Stimulated activated CD4-positive, alpha-beta T cell treated with anti-CD3 and anti-CD28 coated beads, Interleukin-1b, Interleukin-23, amount 100 ng/mL, for 1 hour (primary cell): ENCODE results near the gene BOD1.
A peak's percentile ranks its signal among the peaks of the same experiment; 100 is the strongest.
"Not testable (repeated sequence)": the region's sequence is repeated elsewhere in the genome, so short reads cannot be mapped to it uniquely, and the experiment has no call there.

Experiments
- DNase-seq, 2 donors: peaks; one replicate each; pipeline ENCODE4 v3.0.0-alpha.2; 2020; ENCODE audit warnings: low read depth in 2 of 2

Gene BOD1

GRCh38 chr5:173615884-173616576 is 420 bp downstream of the BOD1 start:
- peak; percentile 15 to 43 for DNase-seq

GRCh38 chr5:173614591-173614990 is 1.9 kb downstream of the BOD1 start:
- DNase-seq = no peak

DNA sequence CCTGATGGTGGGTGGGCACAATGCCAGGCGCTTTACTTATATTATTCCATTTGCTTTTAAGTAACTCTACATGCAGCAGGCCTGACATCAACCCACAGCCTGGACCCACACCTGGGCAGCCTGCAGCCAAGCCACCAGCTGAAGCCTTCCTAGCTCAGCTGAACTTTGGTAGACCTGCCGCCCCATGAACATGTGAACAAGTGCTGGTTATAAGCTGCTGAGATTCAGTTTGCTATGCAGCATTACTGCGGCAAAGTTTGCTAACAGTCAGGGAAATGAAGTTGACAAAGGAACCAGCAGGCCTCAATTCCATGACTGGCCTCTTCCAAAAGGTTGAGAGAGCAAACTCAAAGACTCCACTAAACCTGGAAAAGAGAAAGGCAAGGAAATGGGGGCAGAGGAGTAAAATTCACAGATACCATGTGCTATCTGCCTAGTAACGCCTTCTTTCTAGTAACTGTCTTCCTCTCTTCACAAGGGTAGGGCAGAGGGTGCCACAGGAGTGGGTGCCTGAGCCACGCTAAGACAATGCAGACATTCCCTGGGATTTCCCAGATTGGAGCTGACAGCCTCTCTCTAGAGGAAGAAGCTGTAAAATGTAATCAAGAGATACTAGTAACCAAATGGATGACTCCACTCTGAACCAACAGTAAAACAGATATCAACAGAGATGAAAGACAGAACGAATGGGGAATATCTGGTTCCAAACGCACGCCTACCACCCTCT is 2.9 kb downstream of the BOD1 start:
- no peak for DNase-seq

- DNase-seq = no peak
Observed at GRCh38 chr5:173612948-173613347, 3.5 kb downstream of the BOD1 start.

- DNase-seq = no peak
Observed at GRCh38 chr5:173611706-173612105, 4.7 kb downstream of the BOD1 start.

- DNase-seq = no peak
Observed at GRCh38 chr5:173604141-173604540, 12.3 kb downstream of the BOD1 start.

DNA sequence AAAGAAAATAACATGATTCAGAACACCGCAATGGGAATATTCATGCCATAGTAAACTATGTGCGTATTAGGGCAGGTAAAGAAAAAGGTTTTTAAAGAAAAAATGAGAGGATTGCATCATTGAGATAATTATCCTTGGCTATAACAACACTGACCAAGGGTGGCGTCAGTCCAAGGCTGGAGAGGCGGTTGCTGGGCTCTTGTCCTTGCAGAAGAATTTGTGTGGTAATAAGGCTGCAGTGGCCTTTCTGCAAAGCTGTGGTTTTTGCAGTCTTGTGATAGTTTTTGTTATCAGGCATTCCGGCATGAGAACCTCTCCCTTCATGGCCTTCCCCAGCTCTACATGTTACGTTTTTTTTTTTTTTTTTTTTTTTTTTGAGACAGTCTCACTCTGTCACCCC is 14.0 kb downstream of the BOD1 start:
- DNase-seq = no peak

DNA sequence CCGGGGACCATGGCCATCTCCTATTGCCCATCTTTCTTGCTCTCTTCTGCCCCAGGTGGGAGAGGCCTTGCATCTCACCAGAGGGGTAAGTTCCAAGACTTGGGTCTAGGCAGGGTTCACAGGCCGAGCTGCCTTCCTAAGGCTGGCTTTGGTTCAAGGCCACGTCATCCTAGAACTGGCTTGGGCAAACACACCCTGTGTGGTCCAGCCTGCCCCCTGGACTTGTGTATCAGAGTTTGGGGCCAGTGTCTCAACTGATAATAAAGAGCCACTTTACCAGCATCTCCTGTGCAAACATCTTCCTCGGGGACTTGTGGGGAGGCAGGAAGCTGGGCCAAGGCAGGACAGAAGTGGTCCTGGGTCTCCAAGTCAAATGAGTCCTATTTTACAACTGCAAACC is 17.8 kb downstream of the BOD1 start:
- DNase-seq = no peak

DNA sequence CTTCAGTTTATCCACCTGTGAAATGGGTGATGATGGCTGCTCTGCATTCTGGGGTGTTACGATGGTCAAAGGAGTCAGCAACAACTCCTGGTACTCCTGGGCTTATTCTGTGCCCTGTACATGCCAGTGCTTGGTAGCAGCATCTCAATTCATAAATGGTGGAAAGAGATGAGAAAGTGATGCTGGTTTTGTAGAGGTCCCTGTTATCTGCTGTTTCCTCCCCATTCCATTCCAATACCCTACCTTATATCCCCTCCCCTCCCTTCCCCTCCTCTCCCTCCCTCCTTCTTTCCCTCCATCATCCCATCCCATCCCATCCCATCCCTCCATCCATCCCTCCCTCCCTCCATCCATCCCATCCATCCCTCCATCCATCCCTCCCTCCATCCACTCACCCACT is 19.1 kb downstream of the BOD1 start:
- no peak for DNase-seq

GRCh38 chr5:173595841-173596240 is 20.6 kb downstream of the BOD1 start:
- DNase-seq = no peak

- DNase-seq = no peak
Observed at GRCh38 chr5:173594061-173594460, 22.4 kb downstream of the BOD1 start.

- no peak for DNase-seq
Observed at GRCh38 chr5:173592050-173592669, 24.3 kb downstream of the BOD1 start.

- no peak for DNase-seq
Observed at GRCh38 chr5:173591056-173591514, 25.4 kb downstream of the BOD1 start.

GRCh38 chr5:173590436-173591055 is 25.9 kb downstream of the BOD1 start:
- DNase-seq = no peak

DNA sequence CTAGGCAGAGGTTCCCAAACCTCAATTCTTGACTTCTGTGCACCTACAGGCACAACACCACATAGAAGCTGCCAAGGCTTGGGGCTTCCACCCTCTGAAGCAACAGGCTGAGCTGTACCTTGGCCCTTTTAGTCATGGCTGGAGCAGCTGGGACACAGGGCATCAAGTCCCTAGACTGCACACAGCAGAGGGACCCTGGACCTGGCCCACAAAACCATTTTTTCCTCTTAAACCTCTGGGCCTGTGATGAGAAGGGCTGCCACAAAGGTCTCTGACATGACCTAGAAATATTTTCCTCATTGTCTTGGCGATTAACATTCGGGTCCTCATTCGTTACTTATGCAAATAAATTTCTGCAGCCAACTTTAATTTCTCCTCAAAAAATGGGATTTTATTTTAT is 30.3 kb downstream of the BOD1 start:
- not testable (repeated sequence) for DNase-seq

GRCh38 chr5:173583346-173583745 is 33.1 kb downstream of the BOD1 start:
- DNase-seq = no peak

DNA sequence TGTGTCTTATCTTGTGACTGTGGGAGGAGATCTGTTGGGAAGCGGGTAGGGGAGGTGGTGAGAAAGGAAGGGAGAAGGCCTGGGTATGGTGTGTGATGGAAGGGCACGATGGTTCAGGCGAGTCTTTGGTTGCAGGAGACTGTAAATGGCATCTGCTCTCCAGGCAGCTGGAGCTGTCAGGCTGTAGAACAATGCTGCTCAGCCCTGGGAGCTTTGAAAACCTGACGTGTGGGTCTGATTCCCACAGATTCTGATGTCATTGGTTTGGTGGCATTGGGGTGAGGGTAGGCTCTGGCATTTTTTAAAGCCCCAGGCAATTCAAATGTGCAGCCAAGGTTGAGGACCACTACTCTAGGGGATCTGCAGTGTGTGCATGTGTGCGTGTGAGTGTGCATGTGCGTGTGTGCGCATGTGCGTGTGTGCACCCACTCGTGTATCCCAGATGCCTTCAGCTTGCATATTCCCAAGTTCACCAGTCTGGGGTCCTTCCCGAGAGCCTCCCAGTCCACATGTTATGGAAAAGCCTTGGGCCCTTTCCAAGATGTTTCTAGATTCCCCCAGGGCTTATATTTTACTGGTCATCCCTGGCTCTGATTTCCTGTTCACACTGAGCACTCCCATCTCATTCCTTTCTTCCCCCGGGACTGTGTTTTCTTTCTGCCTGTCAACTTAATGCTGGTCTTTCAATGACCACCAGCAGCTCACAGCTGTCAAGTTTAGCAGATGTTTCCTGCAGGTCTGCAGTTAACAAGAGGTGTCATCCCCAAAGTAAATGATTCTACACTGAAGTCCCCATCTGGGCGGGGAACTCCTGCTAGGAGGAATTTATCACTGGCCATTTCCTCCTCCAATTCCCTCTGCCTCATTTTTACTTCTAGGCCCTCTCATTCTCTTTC is 34.0 kb downstream of the BOD1 start:
- DNase-seq = no peak

DNA sequence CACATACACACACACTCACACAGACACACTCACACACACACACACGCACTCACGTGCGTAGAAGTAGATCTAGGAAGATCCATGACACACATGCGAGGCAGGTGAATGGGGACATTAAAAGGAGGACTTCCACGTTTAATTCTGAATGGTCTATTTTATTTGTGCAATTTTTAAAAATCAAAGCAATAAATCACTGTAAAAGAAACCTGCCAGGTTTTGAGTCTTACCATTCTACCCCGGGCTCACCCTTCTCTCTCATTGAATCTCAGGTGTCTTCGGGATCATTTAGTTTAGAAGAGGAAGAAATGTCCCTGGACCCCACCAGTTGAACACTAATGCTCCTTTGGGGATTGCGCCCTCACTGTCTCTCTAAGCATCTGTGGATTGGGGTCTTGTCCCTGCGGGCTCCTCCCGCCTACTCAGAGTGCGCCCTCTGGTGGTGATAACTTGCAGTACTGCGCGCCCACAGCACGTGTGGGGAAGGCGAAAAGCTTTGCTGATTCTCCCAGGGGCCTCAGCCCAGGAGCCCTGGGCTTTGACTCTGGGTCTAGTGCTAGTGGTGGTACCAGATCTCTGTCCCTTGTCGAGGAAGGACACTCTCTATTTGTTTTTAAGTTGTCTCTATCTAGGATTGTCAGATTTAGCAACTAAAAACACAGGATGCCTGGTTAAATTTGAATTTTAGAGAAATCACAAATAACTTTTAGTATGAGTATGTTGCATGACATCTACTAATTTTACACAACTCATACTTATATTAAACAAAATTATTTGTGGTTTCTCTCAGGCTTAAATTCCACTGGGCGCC is 34.8 kb downstream of the BOD1 start:
- no peak for DNase-seq

- no peak for DNase-seq
Observed at GRCh38 chr5:173578947-173579615, 37.4 kb downstream of the BOD1 start.

GRCh38 chr5:173577817-173578216 is 38.6 kb downstream of the BOD1 start:
- DNase-seq = no peak
